HG03064 (cell line): ENCODE results near the gene ROBO2.

Source experiments
- ATAC-seq: cut with Tn5 transposase; IDR thresholded peaks from one replicate; pipeline ENCODE4 v1.9.1; 2021; ENCODE audit warnings: low read depth; ENCODE audit not compliant: unreplicated experiment

ROBO2 gene

DNA sequence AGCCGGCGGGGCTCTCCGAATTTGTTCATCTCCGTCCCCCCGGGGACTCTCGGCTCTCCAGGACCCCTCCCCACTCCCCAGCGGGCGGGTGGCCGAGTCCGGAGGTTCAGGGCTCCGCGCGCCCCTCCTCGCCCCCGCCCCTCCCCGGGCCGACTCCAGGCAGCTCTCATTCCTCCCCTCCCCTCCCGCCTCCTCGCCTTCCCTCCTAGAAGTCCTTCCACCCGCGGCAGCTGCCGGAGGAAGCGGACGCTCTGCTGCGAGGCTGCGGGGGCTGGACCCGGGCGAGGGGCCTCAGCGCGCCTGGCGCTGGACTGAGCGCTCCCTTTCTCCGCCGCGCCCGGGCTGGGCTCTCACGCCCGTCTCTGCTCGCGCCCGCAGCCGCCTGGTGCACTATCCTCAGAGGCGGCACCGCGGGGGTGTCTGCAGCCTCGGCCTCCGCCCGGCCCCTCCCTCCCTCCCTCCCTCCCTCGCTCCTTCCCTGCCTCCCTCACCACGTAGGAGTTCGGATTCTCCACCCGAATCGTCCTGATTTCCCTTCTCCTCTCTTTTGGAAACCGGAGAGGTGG lies at the start of gene ROBO2:
Gene ROBO2 (plus strand): TSS at position 494 of the 566 bp plus-strand sequence. CDS start 687 bp downstream, outside the sequence.
- ATAC-seq = no peak

- ATAC-seq = no peak
Observed at GRCh38 chr3:76990606-76991005, 49.3 kb upstream of the ROBO2 start.

DNA sequence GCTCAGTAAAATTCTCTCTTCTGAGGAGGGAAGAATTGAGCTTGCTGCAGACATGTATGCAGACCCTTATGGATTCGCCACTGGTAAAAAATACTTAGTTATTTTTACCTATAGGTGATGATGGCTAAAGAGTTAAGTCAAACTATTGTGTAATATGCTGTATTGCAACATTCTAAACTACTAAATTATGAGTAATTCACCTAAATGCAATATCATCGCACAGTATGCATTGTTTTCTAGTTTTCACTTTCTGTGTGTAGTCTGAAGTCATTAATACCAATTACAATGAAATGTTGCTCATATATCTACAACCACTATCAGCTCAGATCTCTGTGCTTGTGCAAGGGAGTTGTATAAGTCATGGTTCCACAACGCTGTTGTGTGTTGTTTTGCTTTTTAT lies 48.7 kb upstream of the ROBO2 start:
- ATAC-seq = no peak

DNA sequence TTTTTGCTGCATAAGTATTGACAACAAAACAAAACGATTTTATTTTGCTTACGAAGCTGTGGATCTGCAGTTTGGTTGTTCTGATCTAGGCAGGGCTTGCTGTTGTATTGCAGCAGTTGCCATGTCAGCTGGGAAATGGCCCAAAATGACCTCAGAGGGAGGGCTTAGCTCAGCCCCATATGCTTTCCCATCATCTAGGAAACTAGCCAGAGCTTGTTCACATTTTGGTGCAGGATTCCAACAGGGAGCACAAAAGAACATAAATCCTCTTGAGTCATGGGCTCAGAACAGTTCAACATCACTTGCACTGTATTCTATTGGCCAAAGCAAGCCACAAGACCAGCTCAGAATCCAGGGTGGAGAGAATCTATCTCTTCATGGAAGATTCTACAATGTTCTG lies 42.2 kb upstream of the ROBO2 start:
- ATAC-seq = no peak

DNA sequence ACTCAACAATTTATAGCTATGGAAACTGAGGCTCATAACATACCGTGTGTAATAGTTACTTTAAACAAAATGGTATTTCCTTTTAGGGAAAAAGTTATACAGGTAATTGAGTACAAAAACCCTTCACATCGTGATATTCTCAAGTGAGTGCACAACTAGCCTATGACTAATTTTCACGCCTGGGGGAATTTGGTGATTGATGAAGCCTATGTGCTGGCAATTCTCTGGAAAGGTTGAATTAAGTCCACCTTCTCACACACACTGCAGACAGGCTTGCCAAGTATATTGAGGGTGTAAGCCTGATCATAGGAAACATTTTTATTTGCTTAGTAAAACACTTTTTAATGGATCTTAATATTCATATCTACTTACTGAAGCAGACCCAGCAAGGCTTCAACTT lies 41.3 kb upstream of the ROBO2 start:
- no peak for ATAC-seq

GRCh38 chr3:77001062-77001701 lies 38.7 kb upstream of the ROBO2 start:
- no peak for ATAC-seq

- ATAC-seq = no peak
Observed at GRCh38 chr3:77014226-77014625, 25.7 kb upstream of the ROBO2 start.

GRCh38 chr3:77025471-77025870 lies 14.4 kb upstream of the ROBO2 start:
- no peak for ATAC-seq

- no peak for ATAC-seq
Observed at GRCh38 chr3:77026904-77027634, 12.8 kb upstream of the ROBO2 start.

DNA sequence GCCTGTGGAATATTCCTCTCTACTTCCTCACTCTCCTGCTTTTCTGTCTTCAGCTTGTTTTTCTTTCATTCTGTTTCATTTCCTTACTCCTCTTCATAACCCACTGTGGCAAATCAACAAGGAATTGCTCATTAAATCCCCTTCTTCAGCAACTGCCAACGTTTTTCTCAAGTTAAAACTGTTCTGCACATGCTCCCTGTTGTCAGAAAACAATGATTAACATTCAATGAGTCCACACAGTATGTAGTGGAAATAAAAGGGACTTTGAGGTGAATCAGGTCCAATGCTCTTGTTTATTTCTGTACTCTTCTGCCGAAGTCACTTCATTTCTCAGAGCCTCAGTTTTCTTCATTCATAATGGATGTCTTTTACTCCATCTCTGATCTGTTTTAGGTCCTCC lies 11.9 kb upstream of the ROBO2 start:
- ATAC-seq = no peak

- ATAC-seq = no peak
Observed at GRCh38 chr3:77038468-77038929, 1.4 kb upstream of the ROBO2 start.

- ATAC-seq = no peak
Observed at GRCh38 chr3:77038930-77039605, 831 bp upstream of the ROBO2 start.

GRCh38 chr3:77040216-77040615 lies 317 bp downstream of the ROBO2 start:
- no peak for ATAC-seq

- ATAC-seq = no peak
Observed at GRCh38 chr3:77040926-77041722, 1.2 kb downstream of the ROBO2 start.

DNA sequence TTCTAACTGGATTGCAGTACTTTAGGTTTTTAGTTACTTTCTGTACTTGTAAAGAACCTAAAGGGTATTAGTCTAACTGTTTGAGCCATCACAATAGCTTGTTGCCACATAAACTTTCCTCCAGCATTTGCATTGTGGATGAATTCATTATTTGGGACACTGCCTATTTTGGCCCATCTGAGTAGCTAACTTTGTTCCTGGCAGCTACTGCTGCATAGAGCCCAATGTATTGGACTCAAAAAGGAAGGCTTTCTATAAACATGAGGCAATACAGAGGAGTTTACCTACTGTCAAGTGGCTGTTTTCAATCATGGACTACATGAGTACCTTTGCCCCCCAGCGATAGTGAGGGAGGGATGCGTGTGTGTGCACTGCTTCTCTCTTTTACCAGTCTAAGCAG lies 1.9 kb downstream of the ROBO2 start:
- no peak for ATAC-seq

GRCh38 chr3:77042343-77042742 lies 2.4 kb downstream of the ROBO2 start:
- no peak for ATAC-seq

GRCh38 chr3:77042882-77043281 lies 3.0 kb downstream of the ROBO2 start:
- no peak for ATAC-seq

GRCh38 chr3:77045686-77046085 lies 5.8 kb downstream of the ROBO2 start:
- no peak for ATAC-seq

DNA sequence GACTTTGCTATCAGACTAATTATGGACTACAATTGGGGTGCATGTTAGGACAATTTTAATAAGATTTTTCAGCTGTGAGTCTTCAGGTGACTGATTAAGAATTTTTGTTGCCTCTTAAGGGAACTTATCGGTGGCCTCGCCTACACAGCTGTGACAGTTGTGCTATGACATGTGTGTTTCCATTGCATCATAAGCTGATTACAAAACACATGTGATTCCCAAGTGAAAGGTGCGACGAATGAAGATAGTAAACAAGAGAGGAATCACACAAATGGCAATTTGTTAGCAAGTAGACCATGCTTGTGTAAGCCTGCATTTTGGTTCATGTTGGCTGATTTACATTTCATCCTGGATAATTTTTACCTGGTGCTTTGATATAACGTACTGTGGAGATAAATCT lies 8.3 kb downstream of the ROBO2 start:
- ATAC-seq = no peak

- no peak for ATAC-seq
Observed at GRCh38 chr3:77051591-77051990, 11.7 kb downstream of the ROBO2 start.
